ENCODE measurements around the gene CACNA1F. TPM values are rescaled to one million over a fixed set of nuclear protein-coding genes. Genes with fewer than 3 reads are reported as not detected.

The CACNA1F gene
- total RNA-seq, 4 donors from 2014 or later = 1.7 to 2.8 (median 2.3) TPM

DNA sequence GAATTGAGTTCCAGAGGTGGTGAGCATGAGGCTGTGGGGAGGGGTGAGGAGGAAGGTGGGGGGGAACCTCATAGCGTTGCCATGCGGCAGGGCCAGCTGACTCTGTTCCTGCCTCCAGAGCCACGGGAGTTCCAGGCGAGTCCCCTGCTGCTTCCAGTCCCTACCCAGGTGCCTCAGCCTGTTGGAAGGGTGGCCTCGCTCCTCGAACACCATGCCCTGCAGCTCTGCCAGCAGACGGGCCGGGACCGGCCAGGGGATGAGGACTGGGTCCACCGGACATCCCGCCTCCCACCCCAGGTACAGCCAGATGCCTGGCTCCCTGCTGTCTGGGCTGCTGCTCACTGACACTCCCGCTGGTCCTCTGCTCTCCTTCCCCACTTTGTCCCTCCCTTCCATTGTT, 10.0 kb upstream of the CACNA1F start:
- Histone ChIP-seq H3K4me1 (no peaks in the 10 kb centered on the region), H3K4me3 (no peak overlapping the region), H3K9me3 (no peaks in the 10 kb centered on the region), H3K36me3 (peaks cover 0 to 27% (median 0%) of the 10 kb centered on the region in 3 donors), H3K27me3 (no peaks in the 10 kb centered on the region), H3K27ac (no peak overlapping the region)
- no peak for DNase-seq
- TF ChIP-seq, protein P1, sequence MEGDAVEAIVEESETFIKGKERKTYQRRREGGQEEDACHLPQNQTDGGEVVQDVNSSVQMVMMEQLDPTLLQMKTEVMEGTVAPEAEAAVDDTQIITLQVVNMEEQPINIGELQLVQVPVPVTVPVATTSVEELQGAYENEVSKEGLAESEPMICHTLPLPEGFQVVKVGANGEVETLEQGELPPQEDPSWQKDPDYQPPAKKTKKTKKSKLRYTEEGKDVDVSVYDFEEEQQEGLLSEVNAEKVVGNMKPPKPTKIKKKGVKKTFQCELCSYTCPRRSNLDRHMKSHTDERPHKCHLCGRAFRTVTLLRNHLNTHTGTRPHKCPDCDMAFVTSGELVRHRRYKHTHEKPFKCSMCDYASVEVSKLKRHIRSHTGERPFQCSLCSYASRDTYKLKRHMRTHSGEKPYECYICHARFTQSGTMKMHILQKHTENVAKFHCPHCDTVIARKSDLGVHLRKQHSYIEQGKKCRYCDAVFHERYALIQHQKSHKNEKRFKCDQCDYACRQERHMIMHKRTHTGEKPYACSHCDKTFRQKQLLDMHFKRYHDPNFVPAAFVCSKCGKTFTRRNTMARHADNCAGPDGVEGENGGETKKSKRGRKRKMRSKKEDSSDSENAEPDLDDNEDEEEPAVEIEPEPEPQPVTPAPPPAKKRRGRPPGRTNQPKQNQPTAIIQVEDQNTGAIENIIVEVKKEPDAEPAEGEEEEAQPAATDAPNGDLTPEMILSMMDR (IDR thresholded peaks at IDR 0.05) = no peak
- no peak for TF ChIP-seq POLR2A (IDR thresholded peaks at IDR 0.05)

DNA sequence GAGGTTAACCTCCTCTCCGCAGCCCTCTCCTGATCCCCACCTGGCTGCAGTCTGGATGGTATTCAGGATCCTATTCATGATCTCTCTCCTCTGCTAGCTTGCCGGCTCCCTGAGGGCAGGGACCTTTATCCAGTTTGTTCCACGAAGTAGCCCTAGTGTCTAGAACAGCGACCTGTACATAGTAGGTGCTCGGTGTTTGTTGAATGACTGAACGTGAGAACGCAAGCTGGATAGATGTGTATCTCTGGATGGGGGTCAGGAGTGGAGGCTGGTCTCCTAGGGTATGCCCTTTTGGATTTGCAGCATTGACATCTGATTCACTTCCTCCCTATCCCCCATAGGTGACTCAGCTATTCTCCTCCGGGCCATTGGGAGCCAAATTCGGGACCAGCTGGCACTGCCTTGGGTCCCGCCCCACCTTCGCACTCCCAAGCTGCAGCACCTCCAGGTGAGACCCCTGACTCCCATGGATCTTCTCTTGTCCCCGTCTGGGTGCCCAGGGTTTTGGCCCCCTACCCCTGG, 9.5 kb upstream of the CACNA1F start:
- no peaks in the 10 kb centered on the region for H3K9me3 ChIP-seq
- peaks cover 0 to 27% (median 0%) of the 10 kb centered on the region in 3 donors for H3K36me3 ChIP-seq
- DNase-seq = no peak
- no peak overlapping the region for H3K4me3 ChIP-seq
- no peak overlapping the region for H3K27ac ChIP-seq
- no peak for TF ChIP-seq POLR2A (IDR thresholded peaks at IDR 0.05)
- TF ChIP-seq, protein P1 (IDR thresholded peaks at IDR 0.05) = no peak
- H3K4me1 ChIP-seq = no peaks in the 10 kb centered on the region
- no peaks in the 10 kb centered on the region for H3K27me3 ChIP-seq

DNA sequence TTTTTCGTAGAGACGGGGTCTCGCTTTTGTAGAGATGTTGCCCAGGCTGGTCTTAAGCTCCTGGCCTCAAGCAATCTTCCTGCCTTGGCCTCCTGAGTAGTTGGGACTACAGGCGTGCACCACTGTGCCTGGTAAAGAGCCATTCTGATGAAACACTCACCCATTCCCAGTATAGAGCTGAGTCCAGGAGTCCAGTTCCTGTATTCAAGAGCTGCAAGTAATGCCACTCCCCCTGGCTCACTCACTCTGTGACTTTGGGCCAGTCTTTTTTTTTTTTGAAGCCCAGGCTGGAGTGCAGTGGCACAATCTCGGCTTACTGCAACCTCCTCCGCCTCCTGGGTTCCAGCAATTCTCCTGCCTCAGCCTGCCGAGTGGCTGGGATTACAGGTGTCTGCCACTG, 5.6 kb upstream of the CACNA1F start:
- DNase-seq = no peak
- Histone ChIP-seq H3K9me3 (no peaks in the 10 kb centered on the region), H3K27ac (no peak overlapping the region), H3K27me3 (no peaks in the 10 kb centered on the region), H3K36me3 (peaks cover 0 to 10% (median 0%) of the 10 kb centered on the region in 3 donors), H3K4me1 (no peaks in the 10 kb centered on the region), H3K4me3 (no peak overlapping the region)
- TF ChIP-seq, protein P1 (IDR thresholded peaks at IDR 0.05) = no peak
- TF ChIP-seq POLR2A (IDR thresholded peaks at IDR 0.05) = no peak

DNA sequence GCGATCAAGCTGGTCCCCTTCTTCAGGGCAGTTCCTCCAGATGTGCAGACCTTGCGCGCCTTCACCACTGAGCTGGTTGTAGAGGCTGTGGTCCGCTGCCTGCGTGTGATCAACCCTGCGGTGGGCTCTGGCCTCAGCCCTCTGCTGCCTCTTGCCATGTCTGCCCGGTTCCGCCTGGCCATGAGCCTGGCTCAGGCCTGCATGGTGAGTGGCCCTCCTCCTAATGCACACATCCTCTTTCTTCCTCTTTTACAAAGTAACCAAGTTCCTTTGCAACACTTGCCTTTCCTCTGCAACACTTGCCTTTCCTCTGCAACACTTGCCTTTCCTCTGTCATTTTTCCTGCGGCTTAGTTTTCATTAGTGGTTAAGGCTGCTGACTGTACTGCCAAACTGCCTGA, 3.9 kb upstream of the CACNA1F start:
- H3K27me3 ChIP-seq = no peaks in the 10 kb centered on the region
- H3K9me3 ChIP-seq = no peaks in the 10 kb centered on the region
- H3K27ac ChIP-seq = peak overlapping the region in 1 of 4 donors; percentile 40
- no peak overlapping the region for H3K4me3 ChIP-seq
- DNase-seq = no peak
- no peaks in the 10 kb centered on the region for H3K4me1 ChIP-seq
- TF ChIP-seq, protein P1 (IDR thresholded peaks at IDR 0.05) = no peak
- TF ChIP-seq POLR2A (IDR thresholded peaks at IDR 0.05) = no peak
- no peaks in the 10 kb centered on the region for H3K36me3 ChIP-seq

DNA sequence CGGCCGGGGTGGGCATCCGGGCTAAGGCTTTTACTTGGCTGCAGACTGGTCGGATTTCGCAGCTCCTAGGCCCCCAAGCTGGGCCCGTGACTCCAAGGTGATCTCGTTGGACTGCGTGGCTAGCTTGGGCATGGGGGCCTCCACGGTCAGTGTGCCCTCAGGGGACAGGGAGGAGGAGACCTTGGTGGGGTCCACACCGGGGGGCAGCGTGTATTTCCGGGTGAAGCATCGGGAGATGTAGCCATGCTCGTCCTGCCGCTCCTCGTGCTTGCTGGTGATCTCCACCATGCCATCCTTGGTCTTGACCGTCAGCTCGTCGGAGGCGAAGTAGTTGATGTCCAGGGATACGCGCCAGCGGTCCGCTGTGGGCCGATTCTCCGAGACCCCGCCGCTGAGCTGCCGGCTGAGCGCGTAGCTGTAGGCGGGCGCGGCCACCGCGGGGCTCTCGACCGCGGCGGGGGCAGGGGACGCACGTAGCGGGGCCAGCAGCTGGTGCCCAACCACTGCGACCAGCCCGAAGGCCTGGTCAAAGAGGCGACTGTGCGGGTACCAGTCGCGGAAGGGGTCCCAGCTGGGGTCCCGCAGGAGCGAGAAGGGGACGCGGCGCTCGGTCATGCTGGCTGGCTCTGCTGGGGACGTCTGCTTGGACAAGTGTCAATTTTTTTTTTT, 881 bp upstream of the CACNA1F start:
- no peaks in the 10 kb centered on the region for H3K9me3 ChIP-seq
- no peaks in the 10 kb centered on the region for H3K27me3 ChIP-seq
- no peaks in the 10 kb centered on the region for H3K4me1 ChIP-seq
- H3K4me3 ChIP-seq = no peak overlapping the region
- no peaks in the 10 kb centered on the region for H3K36me3 ChIP-seq
- DNase-seq = no peak
- H3K27ac ChIP-seq = no peak overlapping the region
- no peak for TF ChIP-seq POLR2A (IDR thresholded peaks at IDR 0.05)
- TF ChIP-seq, protein P1 (IDR thresholded peaks at IDR 0.05) = no peak
